ENCODE measurements around the gene ICAM2.
A peak's percentile ranks its signal among the peaks of the same experiment; 100 is the strongest.

The ICAM2 gene

GRCh38 chr17:63973930-63974593, 46.4 kb downstream of the ICAM2 start:
- DNase-seq, result no peak

GRCh38 chr17:63973247-63973646, 47.2 kb downstream of the ICAM2 start:
- no peak for DNase-seq

GRCh38 chr17:63972796-63973195, 47.6 kb downstream of the ICAM2 start, which contains the start of gene SCN4A:
TSS of gene SCN4A (minus strand) at chr17:63972918. CDS start at chr17:63972841, 77 bp downstream.
- DNase-seq, result no peak

GRCh38 chr17:63969278-63969677, 51.2 kb downstream of the ICAM2 start:
- DNase-seq, result no peak

GRCh38 chr17:63967953-63968352, 52.5 kb downstream of the ICAM2 start:
- DNase-seq, result no peak

- no peak for DNase-seq
Observed at GRCh38 chr17:63966646-63967264, 53.7 kb downstream of the ICAM2 start.

GRCh38 chr17:63963123-63963522, 57.3 kb downstream of the ICAM2 start:
- no peak for DNase-seq

GRCh38 chr17:63962298-63962744, 58.1 kb downstream of the ICAM2 start:
- no peak for DNase-seq

- no peak for DNase-seq
Observed at GRCh38 chr17:63961355-63962212, 58.8 kb downstream of the ICAM2 start.

GRCh38 chr17:63960430-63960829, 60.0 kb downstream of the ICAM2 start:
- no peak for DNase-seq

- peak; percentile 37 for DNase-seq
Observed at GRCh38 chr17:63960006-63960405, 60.4 kb downstream of the ICAM2 start.

- no peak for DNase-seq
Observed at GRCh38 chr17:63956296-63956920, 64.0 kb downstream of the ICAM2 start.

GRCh38 chr17:63955791-63956190, 64.6 kb downstream of the ICAM2 start:
- no peak for DNase-seq

GRCh38 chr17:63955232-63955631, 65.2 kb downstream of the ICAM2 start:
- no peak for DNase-seq

GRCh38 chr17:63954402-63955063, 65.9 kb downstream of the ICAM2 start:
- peak; percentile 17 for DNase-seq
